HG03520 (cell line): ENCODE results near the gene ZNF532.

Experiments
- ATAC-seq: cut with Tn5 transposase; IDR thresholded peaks from one replicate; pipeline ENCODE4 v1.9.1; 2021; ENCODE audit warnings: mild to moderate bottlenecking, moderate library complexity; ENCODE audit not compliant: unreplicated experiment

The ZNF532 gene

GRCh38 chr18:59033359-59033758 is 168.7 kb downstream of the ZNF532 start:
- no peak for ATAC-seq

GRCh38 chr18:59033974-59034373 is 169.3 kb downstream of the ZNF532 start:
- no peak for ATAC-seq

DNA sequence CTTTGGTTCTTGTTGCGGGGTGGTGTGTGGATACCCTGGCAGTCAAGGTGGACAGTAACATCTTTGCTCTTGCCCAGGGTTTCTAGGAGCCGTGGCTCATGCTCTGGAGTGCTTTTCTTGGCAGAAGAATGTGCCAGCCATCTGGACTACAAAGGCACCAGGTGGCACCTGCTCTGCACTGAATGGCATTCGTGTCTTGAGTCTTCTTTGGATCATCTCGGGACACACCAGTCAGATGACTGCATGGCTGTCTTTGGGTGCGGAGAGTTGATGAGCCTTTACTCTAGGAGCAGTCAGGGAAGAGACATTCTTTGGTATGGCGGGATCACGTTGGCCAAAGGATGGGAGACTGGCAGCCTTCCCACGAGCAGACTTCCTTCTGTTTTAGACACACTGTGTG is 170.9 kb downstream of the ZNF532 start:
- ATAC-seq = no peak
